Nephron (organoid): Measurements from ENCODE around the gene C6orf58.

Experiments
- H3K27ac Mint-ChIP-seq, 3 experiments: 2 replicates each; pipeline ENCODE4 v1.8.0; 2020; ENCODE audit warnings: mixed read lengths in 3 of 3, mild to moderate bottlenecking in 2 of 3, moderate library complexity in 1 of 3
- H3K27me3 Mint-ChIP-seq: 2 replicates; pipeline ENCODE4 v1.8.0; 2021; ENCODE audit warnings: low read depth, mild to moderate bottlenecking, moderate library complexity, mixed read lengths
- H3K36me3 Mint-ChIP-seq: 2 replicates; pipeline ENCODE4 v1.8.0; 2020; ENCODE audit warnings: low read depth, mixed read lengths
- H3K4me1 Mint-ChIP-seq: 2 replicates; pipeline ENCODE4 v1.8.0; 2020; ENCODE audit warnings: mixed read lengths
- H3K4me3 Mint-ChIP-seq, 3 experiments: 2 replicates each; pipeline ENCODE4 v1.8.0; 2020; ENCODE audit warnings: mild to moderate bottlenecking in 3 of 3, mixed read lengths in 3 of 3, moderate library complexity in 2 of 3
- H3K9me3 Mint-ChIP-seq: 2 replicates; pipeline ENCODE4 v1.8.0; 2020; ENCODE audit warnings: mixed read lengths
- TF ChIP-seq, protein P1 (sequence below), 3 experiments: fragments of 200-600 bp; sonication (generic); IDR thresholded peaks; one replicate each; pipeline ENCODE4 v1.5.0; 2021; ENCODE audit warnings: antibody characterized with exemption in 3 of 3; ENCODE audit not compliant: unreplicated experiment in 3 of 3

The C6orf58 gene

DNA sequence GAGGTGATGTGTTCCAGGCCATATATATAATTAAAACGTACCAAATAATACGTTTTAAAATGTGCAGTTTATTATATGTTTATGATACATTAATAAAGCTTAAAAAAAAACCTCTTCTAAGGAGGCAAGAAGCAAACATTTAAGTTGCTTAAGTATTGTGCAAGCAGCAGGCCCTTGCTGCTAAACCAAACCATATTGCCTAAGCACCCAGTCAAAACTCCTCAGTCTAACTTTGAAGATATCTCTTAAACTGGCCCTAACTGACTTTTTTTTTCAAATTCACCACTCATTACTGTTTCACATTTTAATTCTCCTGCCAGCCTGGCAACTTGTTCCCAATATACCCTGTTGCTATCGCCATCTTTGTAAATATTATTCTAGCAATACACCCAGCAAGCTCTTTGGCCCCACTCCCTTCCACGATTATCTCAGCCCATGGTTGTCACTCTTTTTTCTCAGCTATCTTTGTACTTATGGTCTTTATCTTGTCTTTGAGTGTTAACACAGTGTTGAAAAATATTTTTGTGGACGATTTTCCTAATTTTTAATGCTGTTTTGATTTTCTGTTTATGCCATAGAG, 60.9 kb downstream of the C6orf58 start:
- Mint-ChIP-seq H3K4me1 (no peaks in the 10 kb centered on the region), H3K4me3 (no peak overlapping the region), H3K27ac (no peak overlapping the region), H3K27me3 (peaks cover 3% of the 10 kb centered on the region), H3K36me3 (no peaks in the 10 kb centered on the region), H3K9me3 (peaks cover 4% of the 10 kb centered on the region)
- TF ChIP-seq, protein P1, sequence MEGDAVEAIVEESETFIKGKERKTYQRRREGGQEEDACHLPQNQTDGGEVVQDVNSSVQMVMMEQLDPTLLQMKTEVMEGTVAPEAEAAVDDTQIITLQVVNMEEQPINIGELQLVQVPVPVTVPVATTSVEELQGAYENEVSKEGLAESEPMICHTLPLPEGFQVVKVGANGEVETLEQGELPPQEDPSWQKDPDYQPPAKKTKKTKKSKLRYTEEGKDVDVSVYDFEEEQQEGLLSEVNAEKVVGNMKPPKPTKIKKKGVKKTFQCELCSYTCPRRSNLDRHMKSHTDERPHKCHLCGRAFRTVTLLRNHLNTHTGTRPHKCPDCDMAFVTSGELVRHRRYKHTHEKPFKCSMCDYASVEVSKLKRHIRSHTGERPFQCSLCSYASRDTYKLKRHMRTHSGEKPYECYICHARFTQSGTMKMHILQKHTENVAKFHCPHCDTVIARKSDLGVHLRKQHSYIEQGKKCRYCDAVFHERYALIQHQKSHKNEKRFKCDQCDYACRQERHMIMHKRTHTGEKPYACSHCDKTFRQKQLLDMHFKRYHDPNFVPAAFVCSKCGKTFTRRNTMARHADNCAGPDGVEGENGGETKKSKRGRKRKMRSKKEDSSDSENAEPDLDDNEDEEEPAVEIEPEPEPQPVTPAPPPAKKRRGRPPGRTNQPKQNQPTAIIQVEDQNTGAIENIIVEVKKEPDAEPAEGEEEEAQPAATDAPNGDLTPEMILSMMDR (IDR thresholded peaks at IDR 0.05; ENCODE audit: unreplicated experiment in 3 of 3) = no peak
